ENCODE data around the gene CANX.
A peak's percentile ranks its signal among the peaks of the same experiment; 100 is the strongest.
"Not testable (repeated sequence)": the region's sequence is repeated elsewhere in the genome, so short reads cannot be mapped to it uniquely, and the experiment has no call there.

The CANX gene

DNA sequence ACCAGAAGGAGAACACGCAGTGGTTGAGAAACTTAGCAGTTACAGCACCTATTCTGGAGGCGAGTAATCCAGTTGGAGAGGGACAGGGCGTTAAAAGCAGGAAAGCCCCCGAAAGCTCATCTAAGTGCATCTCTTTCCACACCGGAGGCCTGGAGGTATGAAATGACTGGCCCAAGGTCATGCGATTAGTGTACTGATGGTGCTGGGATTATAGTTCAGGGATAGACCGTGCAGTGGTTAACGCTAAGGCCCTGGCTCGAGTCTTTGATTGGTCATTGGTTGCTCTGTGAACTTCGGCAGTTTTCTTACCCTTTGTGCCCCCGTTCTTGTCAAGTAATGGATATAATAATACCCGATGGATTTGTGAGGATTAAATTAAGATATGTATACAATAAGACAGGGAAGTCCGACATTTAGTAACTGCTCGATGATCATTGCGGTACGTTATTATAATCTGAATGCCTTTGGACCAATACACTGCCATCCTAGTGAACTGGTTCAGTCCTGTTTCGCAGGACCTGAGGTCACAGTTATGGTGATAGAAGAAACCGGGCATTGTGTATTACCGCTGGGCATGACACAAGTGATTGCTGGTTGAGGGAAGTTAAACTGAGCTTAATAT, 960 bp downstream of the CANX start:
- DNase-seq = no peak

DNA sequence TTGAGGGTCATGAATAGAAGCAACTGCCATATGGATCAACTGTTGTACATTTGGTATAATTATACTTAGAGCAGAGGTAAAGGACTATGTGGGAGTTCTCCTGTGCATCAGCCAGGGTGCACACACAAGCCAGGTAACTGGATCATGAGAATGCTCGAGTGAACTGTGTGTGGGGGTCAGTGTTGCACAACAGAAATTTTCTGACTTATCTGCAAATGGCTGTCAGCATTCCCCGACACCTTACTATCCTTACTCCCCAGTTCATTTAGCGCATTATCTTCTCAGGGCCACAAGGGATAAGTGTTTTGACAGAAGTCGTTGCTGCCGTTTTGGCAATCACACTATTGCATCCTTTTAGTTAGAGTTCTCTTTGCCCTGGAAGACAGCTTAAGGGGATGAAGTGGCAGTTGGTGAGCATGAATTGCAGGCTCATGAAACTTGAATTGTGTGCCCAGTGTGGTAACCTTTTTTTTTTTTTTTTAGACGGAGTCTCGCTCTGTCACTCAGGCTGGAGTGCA, 1.7 kb downstream of the CANX start:
- DNase-seq = no peak

DNA sequence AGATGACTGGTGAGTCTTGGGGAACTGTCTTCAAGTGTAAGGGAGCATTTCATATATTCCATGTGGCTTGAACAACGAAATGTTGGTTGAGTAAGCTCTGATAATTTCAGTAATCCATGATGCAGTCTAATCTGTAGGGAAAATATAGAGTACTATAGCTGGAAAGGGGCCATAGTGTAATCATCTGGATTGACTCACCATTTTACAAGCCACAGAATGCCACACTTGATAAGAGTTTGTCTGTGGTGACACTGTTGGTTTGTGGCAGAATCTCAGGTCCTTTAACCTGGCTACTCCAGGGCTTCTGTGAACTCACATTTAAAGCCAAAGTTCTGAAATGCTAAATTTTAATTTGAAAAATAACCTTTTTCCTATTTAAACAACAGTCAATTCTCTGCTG, 17.5 kb downstream of the CANX start:
- no peak for DNase-seq

DNA sequence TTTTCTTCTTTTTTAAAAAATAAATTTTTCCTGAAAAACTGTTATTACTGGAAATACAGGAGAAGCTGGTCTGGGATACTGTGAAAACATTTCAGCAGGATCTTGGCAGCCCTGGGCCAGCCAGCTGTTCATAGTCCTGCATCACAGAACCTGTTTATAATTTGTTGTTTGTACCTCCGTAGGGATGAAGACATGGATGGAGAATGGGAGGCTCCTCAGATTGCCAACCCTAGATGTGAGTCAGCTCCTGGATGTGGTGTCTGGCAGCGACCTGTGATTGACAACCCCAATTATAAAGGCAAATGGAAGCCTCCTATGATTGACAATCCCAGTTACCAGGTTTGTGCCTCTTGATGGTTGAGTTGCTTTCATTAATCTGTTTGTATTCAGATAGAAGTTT, 21.5 kb downstream of the CANX start:
- no peak for DNase-seq

GRCh38 chr5:179724163-179724562, 25.4 kb downstream of the CANX start:
- DNase-seq = no peak

- DNase-seq = no peak
Measured at GRCh38 chr5:179727106-179727505, 28.3 kb downstream of the CANX start.

GRCh38 chr5:179729303-179729702, 30.5 kb downstream of the CANX start:
- DNase-seq = no peak

DNA sequence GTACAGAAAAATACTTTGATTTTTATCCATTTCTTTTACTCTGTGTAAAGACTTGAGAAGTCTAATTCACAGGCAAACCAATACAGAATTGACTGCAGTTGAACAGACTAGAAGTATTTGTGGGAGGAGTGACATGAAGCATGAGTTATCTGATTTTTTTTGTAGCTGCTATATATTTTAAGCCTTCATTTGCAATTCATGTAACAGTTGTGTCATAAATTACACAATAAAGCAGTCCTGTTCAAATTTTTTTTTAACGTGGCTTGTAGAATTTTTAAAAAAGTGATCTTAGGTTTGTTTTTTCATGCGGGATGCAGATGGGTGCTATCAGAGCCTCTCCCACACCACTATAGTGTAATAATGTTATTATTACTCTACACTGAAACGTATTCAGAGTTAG, 31.0 kb downstream of the CANX start:
- DNase-seq = no peak

DNA sequence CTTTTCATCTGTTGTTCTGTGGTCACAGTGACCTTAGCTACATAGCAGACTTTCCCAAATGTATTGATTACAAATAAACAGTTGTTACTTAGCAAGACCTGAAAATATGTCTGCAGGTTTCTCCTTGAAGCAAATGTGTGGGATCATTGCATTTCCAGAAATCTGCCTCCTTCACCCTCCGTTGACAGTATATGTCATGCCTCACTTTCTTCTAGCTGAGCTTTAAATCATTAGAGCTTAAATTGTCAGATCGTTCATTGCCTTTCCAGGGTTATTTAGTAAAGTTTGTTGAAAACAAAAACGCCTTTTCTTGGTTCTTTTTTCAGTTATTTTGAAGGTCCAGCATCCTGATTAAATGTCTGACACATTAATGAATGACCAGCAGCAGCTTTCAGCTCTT, 31.6 kb downstream of the CANX start:
- DNase-seq = no peak

DNA sequence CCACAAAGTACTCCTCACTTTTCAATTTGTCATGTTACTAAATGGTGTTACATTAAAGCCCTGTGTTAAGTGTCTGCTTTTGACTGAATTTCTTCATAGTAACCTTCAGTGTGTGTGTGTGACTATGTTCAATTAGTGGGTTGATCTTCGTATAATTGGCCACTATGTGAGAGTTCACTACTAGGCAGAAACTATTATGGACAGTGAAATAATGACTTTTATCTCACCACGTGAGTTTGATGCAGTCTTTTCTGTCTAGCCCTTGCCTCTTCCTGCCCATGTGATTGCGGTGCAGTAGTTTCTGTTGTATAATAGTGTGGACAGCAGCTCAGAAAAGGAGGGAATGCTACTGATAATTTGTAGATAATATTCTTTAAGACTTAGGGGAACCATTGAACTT, 32.1 kb downstream of the CANX start:
- DNase-seq = no peak

DNA sequence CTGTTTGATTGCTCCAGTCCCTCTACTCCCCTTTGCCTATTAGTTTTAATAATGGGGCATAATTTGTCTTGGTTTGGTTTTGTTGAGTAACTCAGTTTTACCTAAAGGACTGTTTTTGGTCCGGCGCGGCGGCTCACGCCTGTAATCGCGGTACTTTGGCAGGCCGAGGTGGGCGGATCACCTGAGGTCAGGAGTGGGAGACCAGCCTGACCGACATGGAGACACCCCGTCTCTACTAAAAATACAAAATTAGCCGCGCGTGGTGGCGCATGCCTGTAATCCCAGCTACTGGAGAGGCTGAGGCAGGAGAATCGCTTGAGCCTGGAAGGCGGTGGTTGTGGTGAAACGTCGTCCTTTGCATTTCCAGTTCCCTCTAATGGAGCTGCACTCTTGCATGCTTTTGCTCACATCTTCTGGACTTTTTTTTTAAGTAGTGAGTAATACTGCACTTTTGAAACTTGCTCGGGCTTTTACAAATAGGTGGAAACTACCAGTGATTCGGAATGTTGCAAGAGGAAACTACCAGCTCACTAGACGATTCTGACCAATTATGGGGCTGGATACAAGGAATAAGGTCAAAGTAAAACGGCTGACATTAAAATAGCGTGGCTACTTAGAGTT, 33.1 kb downstream of the CANX start:
- DNase-seq = no peak

DNA sequence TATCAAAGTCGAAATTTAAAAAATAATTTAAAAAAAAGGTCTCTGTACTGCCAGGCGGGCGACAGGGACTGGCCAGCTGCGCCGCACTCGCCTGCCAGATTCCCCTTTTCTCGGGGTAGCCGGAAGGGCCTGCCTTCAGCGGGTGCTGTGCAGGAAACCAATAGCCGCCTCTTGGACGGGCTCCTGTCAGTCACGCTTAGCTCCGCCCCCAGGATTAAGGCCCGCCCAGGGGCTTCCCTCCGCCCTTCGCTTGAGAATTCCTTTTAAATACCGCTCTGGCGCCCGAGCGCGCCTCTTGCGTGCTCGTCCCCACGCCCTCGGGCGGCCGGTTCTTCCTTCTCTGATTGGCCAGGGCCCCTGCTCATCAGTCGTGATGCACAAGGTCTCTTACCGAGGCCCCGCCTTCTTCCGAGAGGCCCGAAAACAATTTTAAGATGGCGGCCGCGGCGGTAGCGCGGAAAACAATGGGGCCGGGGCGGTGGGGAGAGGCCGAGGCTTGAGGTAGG, 33.7 kb downstream of the CANX start, which contains the start of gene MAML1:
MAML1 (plus strand) TSS at position 411 of the 506 bp plus-strand sequence. CDS start 291 bp downstream, outside the sequence.
- DNase-seq = peak; percentile 94

- DNase-seq = no peak
Measured at GRCh38 chr5:179732918-179733771, 34.4 kb downstream of the CANX start.

DNA sequence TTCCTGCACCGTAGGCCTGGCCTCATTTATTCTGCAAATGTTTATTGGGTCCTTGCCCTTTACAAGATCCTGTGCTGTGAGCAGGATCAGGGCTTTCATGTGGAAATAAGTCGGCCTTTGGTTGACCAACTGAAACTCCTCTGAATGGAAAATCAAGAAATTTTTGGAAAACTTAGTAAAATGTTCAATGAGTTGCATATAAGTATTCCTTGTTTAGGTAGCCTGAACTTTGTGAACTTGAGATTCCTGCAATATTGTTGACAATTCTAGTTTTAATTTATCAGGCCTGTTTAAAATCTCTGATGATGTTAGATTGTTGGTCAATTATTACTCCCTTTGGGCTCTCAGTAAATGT, 35.0 kb downstream of the CANX start:
- DNase-seq = no peak

DNA sequence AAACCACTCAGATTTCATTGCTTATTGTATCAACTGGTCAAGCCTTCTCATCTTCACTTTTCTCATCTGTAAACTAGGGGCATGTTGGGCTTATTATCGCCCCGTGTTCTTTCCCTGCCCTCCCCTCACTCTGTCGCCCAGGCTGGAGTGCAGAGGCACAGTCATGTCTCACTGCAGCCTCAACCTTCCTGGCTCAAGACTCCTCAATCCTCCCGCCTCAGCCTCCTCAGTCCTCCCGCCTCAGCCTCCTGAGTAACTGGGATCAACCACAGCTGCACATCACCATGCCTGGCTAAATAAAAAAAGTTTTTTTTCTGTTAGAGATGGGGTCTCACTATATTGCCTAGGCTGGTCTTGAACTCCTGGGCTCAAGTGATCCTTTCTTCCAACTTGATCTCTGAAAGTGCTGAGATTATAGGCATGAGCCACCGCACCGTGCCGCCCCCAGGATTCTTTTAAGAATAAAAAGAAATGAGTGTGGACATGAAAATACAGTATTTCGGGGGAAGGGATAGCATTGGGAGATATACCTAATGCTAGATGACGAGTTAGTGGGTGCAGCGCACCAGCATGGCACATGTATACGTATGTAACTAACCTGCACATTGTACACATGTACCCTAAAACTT, 35.9 kb downstream of the CANX start:
- DNase-seq = no peak

DNA sequence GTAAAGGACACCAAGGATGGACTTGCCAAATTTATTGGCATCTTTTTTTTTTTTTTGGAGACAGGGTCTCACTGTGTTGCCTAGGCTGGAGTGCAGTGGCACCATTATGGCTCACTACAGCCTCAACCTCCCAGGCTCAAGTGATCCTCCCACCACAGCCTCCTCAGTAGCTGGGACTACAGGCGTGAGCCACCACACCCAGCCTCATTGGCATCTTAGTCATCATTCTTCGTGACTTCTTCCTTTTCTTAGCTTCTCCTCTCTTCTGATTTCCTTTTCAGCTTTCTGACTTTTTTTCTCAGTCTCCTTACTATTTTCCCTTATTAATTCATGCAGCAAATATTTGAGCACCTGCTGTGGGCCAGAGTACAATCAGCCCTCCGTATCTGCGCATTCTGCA, 40.0 kb downstream of the CANX start:
- DNase-seq = no peak

DNA sequence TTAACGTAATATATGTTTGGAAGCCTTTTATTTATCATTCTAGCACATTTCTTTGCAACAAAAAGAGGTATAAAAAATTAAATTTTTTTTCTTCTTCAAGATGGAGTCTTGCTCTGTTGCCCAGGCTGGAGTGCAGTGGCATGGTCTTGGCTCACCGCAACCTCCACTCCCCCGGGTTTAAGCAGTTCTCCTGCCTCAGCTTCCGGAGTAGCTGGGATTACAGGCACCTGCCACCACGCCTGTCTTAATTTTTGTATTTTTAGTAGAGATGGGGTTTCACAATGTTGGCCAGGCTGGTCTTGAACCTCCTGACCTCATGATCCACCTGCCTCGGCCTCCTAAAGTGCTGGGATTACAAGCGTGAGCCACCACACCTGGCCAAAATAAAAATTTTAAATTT, 45.3 kb downstream of the CANX start:
- DNase-seq = not testable (repeated sequence)

DNA sequence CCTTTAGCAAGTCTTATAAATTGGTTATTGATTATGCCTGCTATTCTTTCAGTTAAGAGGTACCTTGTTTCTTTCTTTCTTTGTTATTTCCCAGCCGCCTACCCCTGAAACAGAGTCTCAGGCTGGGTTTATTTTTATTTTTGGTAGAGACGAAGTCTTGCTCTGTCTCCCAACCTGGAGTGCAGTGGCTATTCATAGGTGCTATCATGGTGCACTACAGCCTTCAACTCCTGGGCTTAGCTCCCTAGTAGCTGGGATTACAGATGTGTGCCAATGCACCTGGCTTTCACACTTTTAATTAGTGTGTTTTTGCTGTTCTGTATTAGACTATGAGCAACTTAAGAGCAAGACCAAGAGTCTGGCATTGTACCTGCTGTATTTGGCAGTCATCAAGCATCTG, 48.1 kb downstream of the CANX start:
- DNase-seq = no peak

DNA sequence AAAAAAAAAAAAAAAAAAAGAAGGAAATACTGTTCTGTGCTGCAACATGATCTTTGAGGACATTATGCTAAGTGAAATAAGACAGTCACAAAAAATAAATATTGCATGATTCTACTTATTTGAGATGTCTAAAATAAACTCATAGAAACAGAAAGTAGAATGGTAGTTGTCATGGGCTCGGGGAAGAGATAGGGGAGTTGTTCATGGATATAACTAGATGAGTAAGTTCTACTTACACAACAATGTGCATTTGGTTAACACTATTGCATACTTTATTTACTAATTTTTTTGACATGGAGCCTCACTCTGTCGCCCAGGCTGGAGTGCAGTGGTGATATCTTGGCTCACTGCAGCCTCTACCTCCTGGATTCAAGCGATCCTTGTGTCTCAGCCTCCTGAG, 49.0 kb downstream of the CANX start:
- no peak for DNase-seq

- DNase-seq = no peak
Measured at GRCh38 chr5:179749857-179750508, 51.2 kb downstream of the CANX start.

GRCh38 chr5:179753971-179754370, 55.2 kb downstream of the CANX start:
- DNase-seq = no peak

DNA sequence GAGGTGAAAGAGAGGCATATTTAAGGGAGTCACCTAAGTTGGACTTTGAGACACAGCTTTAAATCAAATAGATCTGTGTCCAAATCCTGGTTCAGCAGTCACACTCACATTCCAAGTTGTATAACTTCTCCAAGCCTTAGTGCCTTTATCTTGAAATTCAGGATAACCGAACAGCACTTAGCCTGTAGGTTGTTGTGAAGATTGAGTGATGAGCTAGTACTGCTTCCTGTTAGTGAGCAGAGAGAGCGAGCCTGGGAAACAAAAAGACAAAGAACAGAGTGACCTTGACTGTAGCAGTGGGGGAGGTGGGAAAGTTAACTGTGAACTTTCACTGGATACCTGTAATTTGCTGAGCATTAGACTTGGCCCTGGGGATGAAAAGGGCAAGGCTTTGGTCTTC, 56.3 kb downstream of the CANX start:
- DNase-seq = no peak

DNA sequence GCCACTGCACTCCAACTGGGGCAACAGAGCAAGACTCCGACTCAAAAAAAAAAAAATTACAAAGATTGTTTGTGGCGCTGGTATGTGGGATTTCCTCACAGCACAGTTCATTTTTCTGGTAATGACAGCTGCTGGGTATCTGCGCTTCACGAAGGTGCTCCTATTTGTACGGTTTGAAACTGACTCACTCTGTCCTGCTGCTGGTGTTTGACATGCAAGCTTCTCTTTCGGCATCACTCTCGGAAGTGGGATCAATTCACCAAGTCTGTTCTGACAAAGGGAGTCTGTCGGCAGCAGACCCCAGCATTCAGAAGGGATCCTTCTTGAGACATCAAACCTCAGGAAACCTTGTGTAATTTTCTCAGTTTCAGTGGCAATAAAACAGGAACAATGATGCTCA, 60.2 kb downstream of the CANX start:
- no peak for DNase-seq

Measured in NCI-H2171 (cell line).